Measurements from ENCODE around the gene FOXL3.

Gene FOXL3

GRCh38 chr7:307970-308369 is 18.0 kb downstream of the FOXL3 start:
- Mint-ChIP-seq H3K9me3 (peaks cover 8% of the 10 kb centered on the region), H3K36me3 (ENCODE audit: low read depth) (no peaks in the 10 kb centered on the region), H3K27ac (no peak overlapping the region), H3K27me3 (peaks cover 5% of the 10 kb centered on the region), H3K4me3 (no peak overlapping the region), H3K4me1 (ENCODE audit: low read depth) (no peaks in the 10 kb centered on the region)

GRCh38 chr7:309586-310228 is 19.7 kb downstream of the FOXL3 start:
- H3K4me1 Mint-ChIP-seq (ENCODE audit: low read depth): no peaks in the 10 kb centered on the region
- H3K9me3 Mint-ChIP-seq: peaks cover 4% of the 10 kb centered on the region
- no peak overlapping the region for H3K27ac Mint-ChIP-seq
- peaks cover 14% of the 10 kb centered on the region for H3K27me3 Mint-ChIP-seq
- H3K36me3 Mint-ChIP-seq (ENCODE audit: low read depth): no peaks in the 10 kb centered on the region
- H3K4me3 Mint-ChIP-seq: no peak overlapping the region

- Mint-ChIP-seq H3K36me3 (ENCODE audit: low read depth) (no peaks in the 10 kb centered on the region), H3K9me3 (peaks cover 4% of the 10 kb centered on the region), H3K4me3 (no peak overlapping the region), H3K27ac (no peak overlapping the region), H3K4me1 (ENCODE audit: low read depth) (no peaks in the 10 kb centered on the region), H3K27me3 (peaks cover 23% of the 10 kb centered on the region)
These were observed 21.2 kb downstream of the FOXL3 start for GRCh38 chr7:311131-311680.

- H3K27me3 Mint-ChIP-seq: peaks cover 24% of the 10 kb centered on the region
- peaks cover 4% of the 10 kb centered on the region for H3K9me3 Mint-ChIP-seq
- no peaks in the 10 kb centered on the region for H3K4me1 Mint-ChIP-seq (ENCODE audit: low read depth)
- H3K27ac Mint-ChIP-seq: no peak overlapping the region
- H3K36me3 Mint-ChIP-seq (ENCODE audit: low read depth): no peaks in the 10 kb centered on the region
- no peak overlapping the region for H3K4me3 Mint-ChIP-seq
These were observed 21.8 kb downstream of the FOXL3 start for GRCh38 chr7:311796-312195.

GRCh38 chr7:312424-312823 is 22.5 kb downstream of the FOXL3 start:
- no peaks in the 10 kb centered on the region for H3K36me3 Mint-ChIP-seq (ENCODE audit: low read depth)
- peaks cover 30% of the 10 kb centered on the region for H3K27me3 Mint-ChIP-seq
- no peak overlapping the region for H3K4me3 Mint-ChIP-seq
- H3K4me1 Mint-ChIP-seq (ENCODE audit: low read depth): no peaks in the 10 kb centered on the region
- no peak overlapping the region for H3K27ac Mint-ChIP-seq
- H3K9me3 Mint-ChIP-seq: peaks cover 4% of the 10 kb centered on the region

- no peaks in the 10 kb centered on the region for H3K4me1 Mint-ChIP-seq (ENCODE audit: low read depth)
- H3K36me3 Mint-ChIP-seq (ENCODE audit: low read depth): no peaks in the 10 kb centered on the region
- H3K4me3 Mint-ChIP-seq: no peak overlapping the region
- H3K9me3 Mint-ChIP-seq: no peaks in the 10 kb centered on the region
- peaks cover 46% of the 10 kb centered on the region for H3K27me3 Mint-ChIP-seq
- no peak overlapping the region for H3K27ac Mint-ChIP-seq
These were observed 24.9 kb downstream of the FOXL3 start for GRCh38 chr7:314853-315252.

- Mint-ChIP-seq H3K36me3 (ENCODE audit: low read depth) (no peaks in the 10 kb centered on the region), H3K27ac (no peak overlapping the region), H3K4me3 (no peak overlapping the region), H3K4me1 (ENCODE audit: low read depth) (no peaks in the 10 kb centered on the region), H3K9me3 (no peaks in the 10 kb centered on the region), H3K27me3 (peaks cover 47% of the 10 kb centered on the region)
These were observed 25.7 kb downstream of the FOXL3 start for GRCh38 chr7:315516-316265.

GRCh38 chr7:317643-318405 is 27.9 kb downstream of the FOXL3 start:
- no peaks in the 10 kb centered on the region for H3K9me3 Mint-ChIP-seq
- H3K4me1 Mint-ChIP-seq (ENCODE audit: low read depth): no peaks in the 10 kb centered on the region
- no peak overlapping the region for H3K27ac Mint-ChIP-seq
- H3K36me3 Mint-ChIP-seq (ENCODE audit: low read depth): no peaks in the 10 kb centered on the region
- no peak overlapping the region for H3K4me3 Mint-ChIP-seq
- H3K27me3 Mint-ChIP-seq: peaks cover 42% of the 10 kb centered on the region

GRCh38 chr7:318476-318875 is 28.5 kb downstream of the FOXL3 start:
- H3K27me3 Mint-ChIP-seq: peaks cover 39% of the 10 kb centered on the region
- no peak overlapping the region for H3K27ac Mint-ChIP-seq
- H3K4me3 Mint-ChIP-seq: no peak overlapping the region

GRCh38 chr7:318878-319661 is 29.1 kb downstream of the FOXL3 start:
- peaks cover 34% of the 10 kb centered on the region for H3K27me3 Mint-ChIP-seq
- no peak overlapping the region for H3K27ac Mint-ChIP-seq
- no peaks in the 10 kb centered on the region for H3K9me3 Mint-ChIP-seq
- H3K36me3 Mint-ChIP-seq (ENCODE audit: low read depth): no peaks in the 10 kb centered on the region
- H3K4me3 Mint-ChIP-seq: no peak overlapping the region
- no peaks in the 10 kb centered on the region for H3K4me1 Mint-ChIP-seq (ENCODE audit: low read depth)

More at GRCh38 chr7:318476-318875, 28.5 kb downstream of the FOXL3 start:
- Mint-ChIP-seq H3K4me1 (ENCODE audit: low read depth) (no peaks in the 10 kb centered on the region), H3K9me3 (no peaks in the 10 kb centered on the region), H3K36me3 (ENCODE audit: low read depth) (no peaks in the 10 kb centered on the region)

GRCh38 chr7:320297-320696 is 30.3 kb downstream of the FOXL3 start:
- Mint-ChIP-seq H3K27ac (no peak overlapping the region), H3K4me1 (ENCODE audit: low read depth) (peaks cover 4% of the 10 kb centered on the region), H3K27me3 (peaks cover 29% of the 10 kb centered on the region), H3K9me3 (no peaks in the 10 kb centered on the region), H3K36me3 (ENCODE audit: low read depth) (no peaks in the 10 kb centered on the region), H3K4me3 (no peak overlapping the region)

- Mint-ChIP-seq H3K27ac (no peak overlapping the region), H3K4me3 (no peak overlapping the region), H3K36me3 (ENCODE audit: low read depth) (no peaks in the 10 kb centered on the region), H3K4me1 (ENCODE audit: low read depth) (peaks cover 4% of the 10 kb centered on the region), H3K27me3 (peaks cover 20% of the 10 kb centered on the region), H3K9me3 (no peaks in the 10 kb centered on the region)
These were observed 32.2 kb downstream of the FOXL3 start for GRCh38 chr7:322111-322671.

- no peaks in the 10 kb centered on the region for H3K36me3 Mint-ChIP-seq (ENCODE audit: low read depth)
- H3K27ac Mint-ChIP-seq: no peak overlapping the region
- peaks cover 4% of the 10 kb centered on the region for H3K4me1 Mint-ChIP-seq (ENCODE audit: low read depth)
- H3K4me3 Mint-ChIP-seq: no peak overlapping the region
- no peaks in the 10 kb centered on the region for H3K9me3 Mint-ChIP-seq
- H3K27me3 Mint-ChIP-seq: peaks cover 15% of the 10 kb centered on the region
These were observed 32.7 kb downstream of the FOXL3 start for GRCh38 chr7:322708-323111.

- Mint-ChIP-seq H3K27me3 (peaks cover 13% of the 10 kb centered on the region), H3K4me1 (ENCODE audit: low read depth) (peaks cover 4% of the 10 kb centered on the region), H3K4me3 (no peak overlapping the region), H3K36me3 (ENCODE audit: low read depth) (no peaks in the 10 kb centered on the region), H3K27ac (no peak overlapping the region), H3K9me3 (no peaks in the 10 kb centered on the region)
These were observed 33.4 kb downstream of the FOXL3 start for GRCh38 chr7:323410-323809.

Data from stimulated activated naive CD8-positive, alpha-beta T cell treated with anti-CD3 and anti-CD28 coated beads, Interleukin-15, Interleukin-2, amounts not matched to agents 100 ng/mL and 50 ng/mL, for 24 hours (primary cell).